DND-41 (cell line): ENCODE data around the gene SOX13.

Source experiments
- ATAC-seq: fragments of 200-7000 bp; cut with Tn5 transposase; 3 replicates; pipeline ENCODE4 v1.9.1; 2021; ENCODE audit warnings: low read depth; ENCODE audit not compliant: insufficient read depth
- DNase-seq: peaks from one replicate; pipeline ENCODE4 v3.0.0-alpha.2; 2020
- H2AFZ ChIP-seq: 2 replicates; pipeline ENCODE4 v1.6.0; 2012; ENCODE audit warnings: low read depth, low read length
- H3K27ac ChIP-seq: 2 replicates; pipeline ENCODE4 v1.5.1; 2012; ENCODE audit warnings: low read length, inconsistent platforms
- H3K27me3 ChIP-seq: fragments of 200-600 bp; sonication (generic); 2 replicates; pipeline ENCODE4 v1.6.0; 2012; ENCODE audit warnings: low read length, mild to moderate bottlenecking, inconsistent platforms; ENCODE audit not compliant: insufficient read depth, poor library complexity
- H3K36me3 ChIP-seq: 2 replicates; pipeline ENCODE4 v1.5.1; 2012; ENCODE audit warnings: low read length, inconsistent platforms; ENCODE audit not compliant: insufficient read depth
- H3K4me1 ChIP-seq: 2 replicates; pipeline ENCODE4 v1.5.1; 2012; ENCODE audit warnings: mild to moderate bottlenecking, low read length; ENCODE audit not compliant: insufficient read depth
- H3K4me2 ChIP-seq: 2 replicates; pipeline ENCODE4 v1.6.0; 2012; ENCODE audit warnings: mild to moderate bottlenecking, moderate library complexity, low read length, inconsistent platforms; ENCODE audit not compliant: insufficient read depth
- H3K4me3 ChIP-seq, 2 experiments: fragments of 200-600 bp in 1 of 2; shearing (Covaris generic) in 1 of 2; 2 replicates each; pipeline ENCODE4 v1.5.1; 2012 to 2016; ENCODE audit warnings: inconsistent platforms in 2 of 2, low read length in 2 of 2, mild to moderate bottlenecking in 2 of 2, low read depth in 1 of 2, moderate library complexity in 1 of 2
- H3K79me2 ChIP-seq: 2 replicates; pipeline ENCODE4 v1.6.0; 2012; ENCODE audit warnings: low read length, inconsistent platforms; ENCODE audit not compliant: insufficient read depth
- H3K9ac ChIP-seq: 2 replicates; pipeline ENCODE4 v1.6.0; 2012; ENCODE audit warnings: low read depth, mild to moderate bottlenecking, inconsistent platforms, low read length, moderate library complexity
- H3K9me3 ChIP-seq: 2 replicates; pipeline ENCODE4 v1.5.1; 2012; ENCODE audit warnings: low read length, moderate library complexity, mild to moderate bottlenecking, inconsistent platforms; ENCODE audit not compliant: insufficient read depth, severe bottlenecking
- H4K20me1 ChIP-seq: 2 replicates; pipeline ENCODE4 v1.6.0; 2012; ENCODE audit warnings: low read length; ENCODE audit not compliant: insufficient read depth
- CTCF ChIP-seq: IDR thresholded peaks from 2 replicates; pipeline ENCODE4 v1.5.1; 2012; ENCODE audit warnings: borderline replicate concordance, low read length, moderate library complexity, mild to moderate bottlenecking; ENCODE audit not compliant: poor library complexity, severe bottlenecking; ENCODE audit errors: extremely low read depth
- EZH2 ChIP-seq: IDR thresholded peaks from 3 replicates; pipeline ENCODE4 v1.6.1; 2012; ENCODE audit warnings: borderline replicate concordance, low read depth, mild to moderate bottlenecking, moderate library complexity, low read length, inconsistent platforms; ENCODE audit not compliant: severe bottlenecking

Gene SOX13

GRCh38 chr1:204121840-204122555 lies 49.1 kb downstream of the SOX13 start:
- H3K9ac ChIP-seq: no peak overlapping the region

DNA sequence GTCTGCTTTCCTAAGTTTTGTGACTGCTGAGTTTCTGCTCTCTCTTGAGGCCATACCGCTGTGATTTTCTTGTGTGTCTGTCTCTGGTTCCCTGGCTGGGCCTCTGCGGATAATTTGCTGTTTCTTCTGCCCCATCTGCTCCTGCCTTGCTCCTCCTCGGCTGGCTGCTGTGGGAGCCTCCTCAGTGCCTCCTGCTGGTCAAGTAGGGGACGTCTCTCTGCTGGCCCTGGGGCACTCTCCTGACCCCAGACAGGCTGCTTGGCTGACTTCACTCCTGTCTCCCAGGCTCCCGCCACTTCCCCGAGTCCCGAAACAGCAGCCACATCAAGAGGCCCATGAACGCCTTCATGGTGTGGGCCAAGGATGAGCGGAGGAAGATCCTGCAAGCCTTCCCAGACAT lies 50.5 kb downstream of the SOX13 start:
- TF ChIP-seq EZH2 (no peak), CTCF (peak; percentile 43)
- no peak overlapping the region for H2AFZ ChIP-seq
- no peaks in the 10 kb centered on the region for H3K27me3 ChIP-seq
- H3K4me2 ChIP-seq: no peak overlapping the region
- no peak overlapping the region for H3K9ac ChIP-seq
- no peaks in the 10 kb centered on the region for H3K4me1 ChIP-seq
- H4K20me1 ChIP-seq: no peaks in the 10 kb centered on the region
- DNase-seq (no peak), ATAC-seq (peak; percentile 56; the same call in 1 of the 3 replicates)
- H3K79me2 ChIP-seq: no peaks in the 10 kb centered on the region
- H3K9me3 ChIP-seq: no peaks in the 10 kb centered on the region
- no peak overlapping the region for H3K4me3 ChIP-seq
- no peak overlapping the region for H3K27ac ChIP-seq
- no peaks in the 10 kb centered on the region for H3K36me3 ChIP-seq

More at GRCh38 chr1:204121840-204122555, 49.1 kb downstream of the SOX13 start:
- Histone ChIP-seq H3K4me2 (no peak overlapping the region), H3K4me3 (no peak overlapping the region), H3K27ac (no peak overlapping the region), H2AFZ (no peak overlapping the region), H3K4me1 (no peaks in the 10 kb centered on the region), H3K36me3 (no peaks in the 10 kb centered on the region), H4K20me1 (no peaks in the 10 kb centered on the region), H3K79me2 (no peaks in the 10 kb centered on the region), H3K9me3 (no peaks in the 10 kb centered on the region), H3K27me3 (no peaks in the 10 kb centered on the region)
- no peak for ATAC-seq
- no peak for TF ChIP-seq CTCF
- TF ChIP-seq EZH2: no peak
- DNase-seq: no peak

DNA sequence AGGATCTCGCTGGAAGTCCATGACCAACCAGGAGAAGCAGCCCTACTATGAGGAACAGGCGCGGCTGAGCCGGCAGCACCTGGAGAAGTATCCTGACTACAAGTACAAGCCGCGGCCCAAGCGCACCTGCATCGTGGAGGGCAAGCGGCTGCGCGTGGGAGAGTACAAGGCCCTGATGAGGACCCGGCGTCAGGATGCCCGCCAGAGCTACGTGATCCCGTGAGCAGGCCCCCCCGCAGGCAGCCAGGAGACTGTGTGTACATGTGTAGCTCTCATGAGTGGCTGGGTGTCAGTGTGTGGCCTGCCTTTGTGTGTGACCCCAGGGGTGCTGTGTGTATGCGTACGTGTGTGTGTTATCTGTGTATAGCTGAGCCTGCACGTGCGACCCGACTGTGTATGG lies 51.7 kb downstream of the SOX13 start:
- DNase-seq (no peak), ATAC-seq (no peak)
- H3K9ac ChIP-seq: no peak overlapping the region
- H2AFZ ChIP-seq: no peak overlapping the region
- no peaks in the 10 kb centered on the region for H3K9me3 ChIP-seq
- H3K79me2 ChIP-seq: no peaks in the 10 kb centered on the region
- H3K4me2 ChIP-seq: no peak overlapping the region
- no peak for TF ChIP-seq EZH2
- no peak for TF ChIP-seq CTCF
- no peaks in the 10 kb centered on the region for H3K27me3 ChIP-seq
- no peak overlapping the region for H3K27ac ChIP-seq
- peaks cover 4% of the 10 kb centered on the region for H3K4me1 ChIP-seq
- H3K4me3 ChIP-seq: no peak overlapping the region
- H3K36me3 ChIP-seq: no peaks in the 10 kb centered on the region
- no peaks in the 10 kb centered on the region for H4K20me1 ChIP-seq
